K562 (cell line): ENCODE results near the gene GOLGA2. TPM values are rescaled to one million over a fixed set of nuclear protein-coding genes. Genes with fewer than 3 reads are reported as not detected.

ENCODE experiments used
- ATAC-seq: fragments of 200-7000 bp; cut with Tn5 transposase; 3 replicates; pipeline ENCODE4 v1.9.1; 2020; ENCODE audit warnings: moderate library complexity
- BruUV-seq: library from RNA; stranded (reverse); fragments of 400-500 nt; replicated peaks from 2 replicates; lab custom pipeline; 2021; lab: Mats Ljungman, UMichigan
- CTCF ChIA-PET: fragments of 300-600 bp; formaldehyde crosslinking; extraction: SDS; loops from one replicate; lab custom pipeline; 2021; ENCODE audit warnings: low intra/inter-chr PET ratio; lab: Yijun Ruan, JAX
- POLR2A ChIA-PET: fragments of 300-600, 350-650 bp; sonication (Branson Sonifier 250); formaldehyde crosslinking; extraction: SDS; loops from one replicate; lab custom pipeline; 2021; ENCODE audit warnings: antibody characterized with exemption, inconsistent platforms; lab: Yijun Ruan, JAX
- DNase-seq, 4 experiments: peaks; one replicate each; pipeline versions ENCODE4 v3.0.0 to v3.0.0-alpha.2; 2011 to 2018; ENCODE audit warnings: low spot score in 3 of 4, mixed read lengths in 3 of 4; ENCODE audit errors: extremely low read depth in 1 of 4
- FAIRE-seq: peaks from 2 replicates; lab custom pipeline; 2011; peaks lifted over from hg19 to GRCh38; lab: Jason Lieb, UNC
- H2AFZ ChIP-seq: 2 replicates; pipeline ENCODE4 v1.6.0; 2011; ENCODE audit warnings: low read depth, low read length, control low read depth, inconsistent platforms
- H3K27ac ChIP-seq: fragments of 200-600 bp; 3 replicates; pipeline ENCODE4 v1.8.0; 2011; ENCODE audit warnings: low read depth, mild to moderate bottlenecking, control low read depth, inconsistent platforms, low read length, moderate library complexity, mixed read lengths; ENCODE audit errors: extremely low read depth
- H3K27me3 ChIP-seq, 2 experiments: fragments of 300-600 bp in 1 of 2; 2 replicates in 1 of 2; 3 replicates in 1 of 2; pipeline versions ENCODE4 v1.6.0 to v1.8.0; 2011; ENCODE audit warnings: inconsistent platforms in 2 of 2, low read length in 2 of 2, mild to moderate bottlenecking in 1 of 2, mixed read lengths in 1 of 2, moderate library complexity in 1 of 2; ENCODE audit not compliant: control insufficient read depth in 2 of 2, insufficient read depth in 2 of 2
- H3K36me3 ChIP-seq: fragments of 300-600 bp; 3 replicates; pipeline ENCODE4 v1.8.0; 2011; ENCODE audit warnings: mild to moderate bottlenecking, low read length, inconsistent platforms; ENCODE audit not compliant: control insufficient read depth, insufficient read depth
- H3K4me1 ChIP-seq, 2 experiments: fragments of 200-600 bp in 1 of 2; replicated peaks in 1 of 2; 2 replicates in 1 of 2; 3 replicates in 1 of 2; pipeline versions ENCODE4 v1.5.1 to v1.8.0; 2011; ENCODE audit warnings: inconsistent platforms in 2 of 2, low read length in 2 of 2, mild to moderate bottlenecking in 1 of 2, mixed read lengths in 1 of 2, moderate library complexity in 1 of 2; ENCODE audit not compliant: control insufficient read depth in 2 of 2, insufficient read depth in 2 of 2
- H3K4me2 ChIP-seq: 2 replicates; pipeline ENCODE4 v1.6.1; 2011; ENCODE audit warnings: low read length, control low read depth, inconsistent platforms, mixed read lengths; ENCODE audit not compliant: insufficient read depth
- H3K4me3 ChIP-seq: fragments of 200-600 bp; sonication (generic), shearing (Covaris generic); 2 replicates; pipeline ENCODE4 v1.5.1; 2016; ENCODE audit warnings: control low read depth, inconsistent platforms
- H3K79me2 ChIP-seq: fragments of 200-600 bp; 3 replicates; pipeline ENCODE4 v1.8.0; 2011; ENCODE audit warnings: low read length, inconsistent platforms; ENCODE audit not compliant: control insufficient read depth, insufficient read depth
- H3K9ac ChIP-seq, 2 experiments: 2 replicates each; pipeline versions ENCODE4 v1.6.0 to v1.6.1; 2011; ENCODE audit warnings: low read depth in 2 of 2, low read length in 2 of 2, control low read depth in 1 of 2, inconsistent platforms in 1 of 2, mild to moderate bottlenecking in 1 of 2, mixed read lengths in 1 of 2; ENCODE audit not compliant: insufficient read depth in 1 of 2
- H3K9me1 ChIP-seq: one replicate; pipeline ENCODE4 v1.6.0; 2011; ENCODE audit warnings: inconsistent platforms, mild to moderate bottlenecking, low read length, moderate library complexity; ENCODE audit not compliant: control insufficient read depth, insufficient read depth
- H3K9me3 ChIP-seq: replicated peaks from 2 replicates; pipeline ENCODE4 v1.5.1; 2011; ENCODE audit warnings: low read depth, low read length, inconsistent platforms; ENCODE audit not compliant: control insufficient read depth, insufficient read depth
- H4K20me1 ChIP-seq: replicated peaks from 2 replicates; pipeline ENCODE4 v1.6.1; 2011; ENCODE audit warnings: low read length, inconsistent platforms, mixed read lengths; ENCODE audit not compliant: control insufficient read depth, insufficient read depth
- BCOR ChIP-seq: fragments of 450-650 bp; IDR thresholded peaks from 2 replicates; pipeline ENCODE4 v1.6.1; 2016
- MAFG ChIP-seq: fragments of 450-650 bp; conservative IDR thresholded peaks from 2 replicates; pipeline ENCODE4 v1.6.1; 2016; ENCODE audit warnings: missing genetic modification characterization, missing compliant biosample characterization
- SAP30 ChIP-seq: fragments of 200-600 bp; sonication (generic); IDR thresholded peaks from 2 replicates; pipeline ENCODE4 v1.6.1; 2012; ENCODE audit warnings: borderline replicate concordance, low read depth, mild to moderate bottlenecking, moderate library complexity, low read length, control low read depth, inconsistent platforms; ENCODE audit not compliant: insufficient read depth, poor library complexity, severe bottlenecking
- ZBTB17 ChIP-seq: fragments of 450-650 bp; formaldehyde crosslinking; IDR thresholded peaks from 2 replicates; pipeline ENCODE4 v1.4.0; 2020; ENCODE audit warnings: mild to moderate bottlenecking
- ZKSCAN1 ChIP-seq: fragments of 150-350 bp; IDR thresholded peaks from 2 replicates; pipeline ENCODE4 v1.6.1; 2016; ENCODE audit warnings: low read depth, low read length
- ZNF316 ChIP-seq: fragments of 450-650 bp; IDR thresholded peaks from 2 replicates; pipeline ENCODE4 v1.6.1; 2016
- WGBS: fragments of 100-300 bp; shearing (Covaris generic); methylation state at CpG from one replicate; pipeline ENCODE4 v1.1.6; 2016; ENCODE audit warnings: low coverage, mixed read lengths; ENCODE audit not compliant: insufficient coverage; ENCODE audit errors: missing lambda C conversion rate; 5-methylcytosine and 5-hydroxymethylcytosine counted together
- in situ Hi-C: fragments of 300-500 bp; cut with MboI; formaldehyde crosslinking; loops from 4 replicates; pipeline ENCODE4 v1.15.0; 2018; ENCODE audit warnings: inconsistent platforms, mixed read lengths
- intact Hi-C: fragments of 100-400 bp; cut with micrococcal nuclease; formaldehyde crosslinking; loops from 2 replicates; pipeline ENCODE4 v1.14.2; 2022
- polyA plus RNA-seq, 8 experiments: library from polyadenylated mRNA; depleted of rRNA in 4 of 8; stranded (reverse) in 5 of 8; unstranded in 3 of 8; fragments of >200 nt; fragmentation: Nextera tagmentation in 2 of 8; fragmentation: Illumina TruSeq in 1 of 8; extraction: Ambion mirVana in 2 of 8; extraction: Trizol in 1 of 8; gene quantifications; 2 replicates each; pipeline versions ENCODE4 v1.2.1 to v1.2.3, GENCODE V29; 2011 to 2014; ENCODE audit warnings: inconsistent platforms in 1 of 8, missing spikeins in 1 of 8
- total RNA-seq, 7 experiments: library from RNA; depleted of rRNA in 6 of 7; stranded (reverse); fragments of >200 nt in 6 of 7; fragmentation: Illumina TruSeq in 2 of 7; extraction: Trizol in 2 of 7; gene quantifications; 2 replicates each; pipeline versions ENCODE4 v1.2.1 to v1.2.3, GENCODE V29; 2011 to 2021; ENCODE audit warnings: low replicate concordance in 1 of 7

Gene GOLGA2
- total and polyA plus RNA-seq, 9 of the 15 experiments (the other 6 are each of a cell fraction or from before 2014, with no cell fraction given) = 15.7 to 138 (median 76.0) TPM

GRCh38 chr9:128218172-128218517, 57.7 kb downstream of the GOLGA2 start (continued):
- peak; percentile 64; the same call in 1 of the 2 replicates for TF ChIP-seq ZBTB17 (CRISPR knock-in tag)
- TF ChIP-seq, all 486 proteins: peak for 9

- in situ Hi-C loops = loop anchor here (10.0 kb wide), 1 partner anchor 1458 kb away; no protein-coding TSS in a partner anchor
- intact Hi-C loops = loop anchor here (10.0 kb wide), 1 partner anchor 128 kb away; the partner anchor contains the start of gene SLC27A4
- BruUV-seq = no TSS peak
- TF ChIP-seq SAP30 (no peak), ZNF316 (peak; percentile 82), MAFG (tag) (0 out of 2 replicates have a peak, but pooled peaks have one; percentile 27), BCOR (0 out of 2 replicates have a peak, but pooled peaks have one; percentile 8), ZKSCAN1 (peak; percentile 96)
- peaks cover 5% of the 10 kb centered on the region; the same call in 1 of the 2 replicates for H4K20me1 ChIP-seq
- H3K9me3 ChIP-seq = no peaks in the 10 kb centered on the region
- ATAC-seq (no peak), DNase-seq (no peak), FAIRE-seq (no peak)
- ChIA-PET CTCF (no interaction called here), POLR2A (interaction anchor here (0.6 to 3.3 kb wide), 15 partner anchors 7 to 78 kb away, joined by 3 to 33 read pairs (median 5); no protein-coding TSS in a partner anchor)
- H3K27me3 ChIP-seq = no peaks in the 10 kb centered on the region
- H3K4me1 ChIP-seq = peaks cover 17 to 49% of the 10 kb centered on the region in 2 experiments
- H3K36me3 ChIP-seq = no peaks in the 10 kb centered on the region
- no peaks in the 10 kb centered on the region for H3K79me2 ChIP-seq
- WGBS = 70% methylated on average over 16 of the region's 16 CpGs
- H3K9me1 ChIP-seq = peaks cover 5% of the 10 kb centered on the region
- H2AFZ ChIP-seq = no peak overlapping the region
- no peak overlapping the region for H3K4me3 ChIP-seq
- peak overlapping the region in 1 of 2 experiments; percentile 20; a peak in 1 of 4 replicates for H3K9ac ChIP-seq
- H3K4me2 ChIP-seq = no peak overlapping the region
- H3K27ac ChIP-seq = no peak overlapping the region
Measured at GRCh38 chr9:128216781-128217553, 58.8 kb downstream of the GOLGA2 start.
